SK-N-MC (cell line): ENCODE results near the gene CACNA2D2.

Source experiments
- DNase-seq: peaks from one replicate; pipeline ENCODE4 v3.0.0-alpha.2; 2011; ENCODE audit warnings: low read depth, low spot score
- H3K27ac ChIP-seq: fragments of 200-600 bp; sonication (generic); 2 replicates; pipeline ENCODE4 v1.5.1; 2016; ENCODE audit warnings: mixed run types
- H3K36me3 ChIP-seq: fragments of 200-600 bp; sonication (generic); 2 replicates; pipeline ENCODE4 v1.6.1; 2017; ENCODE audit warnings: antibody characterized with exemption, low read length, mixed read lengths; ENCODE audit not compliant: insufficient read depth
- H3K4me3 ChIP-seq: fragments of 200-600 bp; sonication (generic); 2 replicates; pipeline ENCODE4 v1.5.1; 2016
- H3K9ac ChIP-seq: fragments of 200-600 bp; sonication (generic); 2 replicates; pipeline ENCODE4 v1.8.0; 2017; ENCODE audit warnings: mixed run types, mixed read lengths; ENCODE audit not compliant: insufficient read length
- H3K9me3 ChIP-seq: fragments of 200-600 bp; sonication (generic); 2 replicates; pipeline ENCODE4 v1.6.1; 2017; ENCODE audit warnings: low read depth, mild to moderate bottlenecking, antibody characterized with exemption, low read length, moderate library complexity, mixed read lengths
- EZH2 ChIP-seq: fragments of 200-600 bp; sonication (generic); IDR thresholded peaks from one replicate; pipeline ENCODE4 v1.6.1; 2017; ENCODE audit warnings: antibody characterized with exemption
- FOXP2 ChIP-seq: optimal IDR thresholded peaks from 2 replicates; pipeline ENCODE3; 2011; ENCODE audit warnings: mild to moderate bottlenecking, moderate library complexity; ENCODE audit not compliant: insufficient read depth; ENCODE audit errors: extremely low read length, control extremely low read depth
- POLR2AphosphoS5 ChIP-seq: IDR thresholded peaks from 2 replicates; pipeline ENCODE4 v1.6.1; 2012; ENCODE audit warnings: mild to moderate bottlenecking, low read depth, low read length, borderline replicate concordance

The CACNA2D2 gene

DNA sequence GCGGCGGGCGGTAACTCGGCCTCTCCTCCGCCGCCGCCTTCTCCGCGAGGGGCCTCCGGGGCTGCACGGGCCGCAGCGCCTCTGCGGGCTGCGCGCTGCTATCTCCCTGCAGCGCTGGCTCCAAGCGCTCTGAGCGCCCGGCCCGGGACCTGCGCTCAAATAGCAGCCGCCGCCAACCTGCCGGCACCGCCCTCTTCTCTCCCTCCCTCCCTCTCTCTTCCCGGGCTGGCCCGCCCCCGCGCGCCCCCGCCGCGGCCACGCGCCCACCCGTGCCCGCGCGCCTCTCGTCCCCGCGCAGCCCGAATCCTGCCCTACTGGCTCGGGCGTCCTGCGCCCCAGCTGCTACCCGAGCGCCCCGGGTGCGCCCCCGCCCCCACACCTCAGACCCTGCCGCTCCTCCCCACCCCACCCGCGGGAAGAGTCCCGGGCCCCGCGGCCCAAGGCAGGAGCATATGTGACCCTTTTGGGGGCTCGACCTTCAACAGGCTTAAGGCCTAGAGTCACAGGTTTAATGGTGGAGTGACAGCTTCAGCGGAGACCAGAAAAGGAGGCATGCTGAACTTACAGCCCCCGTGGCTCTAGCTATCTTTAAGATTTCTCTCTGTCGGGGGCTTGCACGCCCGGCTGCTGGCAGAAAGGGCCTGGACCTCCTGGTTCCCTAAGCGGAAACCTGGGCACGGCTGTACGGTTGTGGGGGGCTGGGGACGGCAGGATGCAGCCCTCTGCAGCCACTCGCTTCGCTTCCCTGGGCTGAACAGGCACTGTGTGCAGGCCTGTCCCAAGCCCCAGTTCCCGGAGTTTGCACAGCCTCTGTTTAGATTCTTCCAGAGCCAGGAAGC is at the start of gene CACNA2D2:
CACNA2D2 (minus strand) TSS at position 131 of the 839 bp plus-strand sequence. CDS start 211 bp downstream, outside the sequence.
- H3K36me3 ChIP-seq = no peaks in the 10 kb centered on the region
- no peak for DNase-seq
- H3K4me3 ChIP-seq = no peak within 1 kb of the TSS
- no peaks in the 10 kb centered on the region for H3K9me3 ChIP-seq
- no peak within 1 kb of the TSS for H3K9ac ChIP-seq
- no peak for TF ChIP-seq POLR2AphosphoS5
- no peak for TF ChIP-seq EZH2
- no peak for TF ChIP-seq FOXP2
- H3K27ac ChIP-seq = no peak within 1 kb of the TSS

GRCh38 chr3:50552598-50552997 is 49.2 kb upstream of the CACNA2D2 start:
- no peaks in the 10 kb centered on the region for H3K9me3 ChIP-seq
- no peak for DNase-seq
- H3K9ac ChIP-seq = no peak overlapping the region
- no peaks in the 10 kb centered on the region for H3K36me3 ChIP-seq
- no peak overlapping the region for H3K4me3 ChIP-seq
- TF ChIP-seq EZH2 (no peak), FOXP2 (no peak), POLR2AphosphoS5 (no peak)
- H3K27ac ChIP-seq = no peak overlapping the region

DNA sequence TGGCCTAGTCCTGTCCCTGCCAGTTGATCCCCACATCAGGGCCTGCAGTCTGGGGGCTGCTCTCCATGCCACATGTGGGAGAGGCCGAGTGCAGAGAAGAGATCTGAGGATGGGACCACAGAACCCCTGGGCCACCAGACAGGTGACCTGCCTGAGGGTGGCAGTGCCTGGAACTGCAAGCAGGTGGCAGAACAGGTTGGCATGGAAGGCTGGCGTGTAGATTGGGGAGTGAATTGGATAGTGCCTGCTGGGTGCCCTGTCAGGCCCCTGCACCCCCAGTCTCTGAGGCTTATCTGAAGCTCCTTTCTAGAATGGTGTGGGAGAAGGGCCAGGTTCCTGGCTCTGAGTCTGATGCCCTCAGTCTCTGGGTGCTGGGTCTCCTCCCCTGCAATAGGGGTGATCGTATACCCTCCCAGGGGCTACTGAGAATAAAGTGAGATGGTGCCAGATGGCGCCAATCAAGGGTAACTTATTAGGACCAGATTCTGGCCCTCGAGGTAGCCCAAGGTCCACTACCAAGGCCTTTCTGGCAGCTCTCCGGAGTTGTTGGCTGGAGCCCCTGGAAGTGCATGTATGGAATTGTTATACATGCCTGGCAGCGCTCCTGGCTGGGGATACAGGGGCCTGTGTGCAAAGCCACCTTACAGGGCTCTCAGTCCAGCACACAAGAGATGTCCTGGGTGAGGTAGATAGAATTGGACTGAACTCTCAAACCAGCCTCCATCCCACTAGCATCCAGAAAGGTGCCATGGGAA is 48.4 kb upstream of the CACNA2D2 start:
- TF ChIP-seq EZH2 = no peak
- TF ChIP-seq POLR2AphosphoS5 = no peak
- no peak for TF ChIP-seq FOXP2
- DNase-seq = no peak
- no peak overlapping the region for H3K9ac ChIP-seq
- H3K27ac ChIP-seq = no peak overlapping the region
- no peaks in the 10 kb centered on the region for H3K36me3 ChIP-seq
- H3K4me3 ChIP-seq = no peak overlapping the region
- H3K9me3 ChIP-seq = no peaks in the 10 kb centered on the region

DNA sequence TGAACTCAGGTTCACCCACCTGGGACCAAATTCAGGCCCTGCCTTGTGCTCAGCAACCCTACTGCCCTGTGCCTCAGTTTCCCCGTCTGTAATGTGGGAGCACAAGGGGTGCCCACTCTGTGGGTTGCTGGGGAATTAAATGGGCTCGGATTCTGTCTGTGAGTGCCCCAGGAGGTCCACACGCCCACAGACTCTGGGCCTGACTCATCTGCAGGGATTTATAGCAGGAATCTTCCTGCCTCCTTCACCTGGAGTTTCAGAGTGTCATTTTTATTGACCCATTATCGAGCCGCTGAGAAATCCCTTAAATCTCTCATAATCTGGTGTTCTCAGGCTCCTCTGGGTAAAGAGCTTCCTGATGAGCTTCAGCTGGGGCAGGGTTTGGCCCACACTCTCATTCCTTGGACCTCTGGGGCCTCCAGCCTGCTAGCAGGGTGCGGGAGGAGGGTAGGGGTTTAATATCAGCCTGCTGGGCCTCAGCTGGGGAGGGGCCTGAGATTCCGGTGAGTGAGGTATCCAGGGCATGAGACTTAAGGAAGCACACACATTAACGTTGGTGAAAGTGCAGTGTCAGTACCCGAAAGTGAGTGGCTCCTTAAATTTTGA is 47.7 kb upstream of the CACNA2D2 start:
- H3K9me3 ChIP-seq = no peaks in the 10 kb centered on the region
- H3K9ac ChIP-seq = no peak overlapping the region
- DNase-seq = no peak
- H3K4me3 ChIP-seq = no peak overlapping the region
- TF ChIP-seq EZH2 (no peak), POLR2AphosphoS5 (no peak), FOXP2 (no peak)
- H3K36me3 ChIP-seq = no peaks in the 10 kb centered on the region
- no peak overlapping the region for H3K27ac ChIP-seq

- peak; percentile 16 for DNase-seq
- Histone ChIP-seq H3K9ac (no peak overlapping the region), H3K9me3 (no peaks in the 10 kb centered on the region), H3K36me3 (no peaks in the 10 kb centered on the region), H3K4me3 (no peak overlapping the region), H3K27ac (no peak overlapping the region)
- TF ChIP-seq FOXP2 (no peak), POLR2AphosphoS5 (no peak), EZH2 (no peak)
Observed at GRCh38 chr3:50550079-50550736, 46.8 kb upstream of the CACNA2D2 start.

DNA sequence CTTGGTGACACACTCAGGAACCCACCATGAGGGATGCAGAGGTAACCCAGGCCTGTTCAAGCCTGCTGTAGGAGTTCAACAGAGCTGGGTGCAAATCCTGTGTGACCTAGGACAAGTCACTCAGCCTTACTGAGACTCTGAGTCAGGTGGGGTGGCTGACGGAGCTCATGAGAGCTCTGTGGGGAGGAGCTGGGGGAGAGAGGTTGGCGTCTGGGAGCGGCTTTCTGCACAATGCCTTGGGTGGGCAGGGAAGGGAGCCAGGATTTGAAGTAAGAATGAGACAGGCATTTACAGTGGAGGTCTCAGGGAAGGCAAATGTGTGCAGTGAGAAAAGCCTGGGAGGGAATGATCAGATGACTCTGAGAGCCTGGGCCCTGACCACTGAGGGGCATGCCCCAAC is 45.8 kb upstream of the CACNA2D2 start:
- no peaks in the 10 kb centered on the region for H3K36me3 ChIP-seq
- H3K4me3 ChIP-seq = no peak overlapping the region
- no peak overlapping the region for H3K27ac ChIP-seq
- H3K9ac ChIP-seq = no peak overlapping the region
- DNase-seq = no peak
- TF ChIP-seq FOXP2 (no peak), EZH2 (no peak), POLR2AphosphoS5 (no peak)
- no peaks in the 10 kb centered on the region for H3K9me3 ChIP-seq

DNA sequence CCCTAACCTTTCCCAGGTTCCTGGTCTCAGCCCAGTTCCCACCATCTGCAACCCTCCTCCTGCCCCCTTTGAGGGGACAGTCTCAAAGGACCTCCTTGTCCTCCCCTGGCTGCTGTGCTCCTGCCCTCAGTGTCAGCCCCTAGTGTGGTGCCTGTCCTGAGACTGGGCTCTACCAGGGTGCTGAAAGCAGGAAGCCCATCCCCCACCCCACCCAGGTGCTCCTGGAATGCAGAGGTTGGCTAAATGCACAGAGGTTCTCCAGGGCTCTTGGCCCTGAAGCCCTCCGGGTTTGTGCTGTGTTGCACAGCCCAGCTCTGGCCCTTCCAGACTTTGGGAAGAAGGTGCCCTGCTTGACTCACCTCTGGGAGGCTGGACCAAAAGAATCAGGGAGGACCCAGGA is 42.3 kb upstream of the CACNA2D2 start:
- Histone ChIP-seq H3K36me3 (no peaks in the 10 kb centered on the region), H3K9ac (no peak overlapping the region), H3K4me3 (no peak overlapping the region), H3K9me3 (no peaks in the 10 kb centered on the region), H3K27ac (no peak overlapping the region)
- no peak for DNase-seq
- TF ChIP-seq FOXP2 = no peak
- no peak for TF ChIP-seq POLR2AphosphoS5
- no peak for TF ChIP-seq EZH2
